DMS 273 treated with DMSO at 0.1 percent for 48 hours (cell line): ENCODE measurements around the gene NSUN2.
"Not testable (repeated sequence)": the region's sequence is repeated elsewhere in the genome, so short reads cannot be mapped to it uniquely, and the experiment has no call there.

Experiments
- DNase-seq: peaks from one replicate; lab custom pipeline; 2025; lab: John Stamatoyannopoulos, UW

Gene NSUN2

GRCh38 chr5:6632888-6633468 is at the start of gene NSUN2, which contains the start of gene SRD5A1:
Gene NSUN2, minus strand, starts transcription at chr5:6633044. Its CDS starts 65 bp downstream, at chr5:6632979.
Gene SRD5A1, plus strand, starts transcription at chr5:6633440. Its CDS starts 137 bp downstream, at chr5:6633577.
- peak; percentile 89 for DNase-seq

DNA sequence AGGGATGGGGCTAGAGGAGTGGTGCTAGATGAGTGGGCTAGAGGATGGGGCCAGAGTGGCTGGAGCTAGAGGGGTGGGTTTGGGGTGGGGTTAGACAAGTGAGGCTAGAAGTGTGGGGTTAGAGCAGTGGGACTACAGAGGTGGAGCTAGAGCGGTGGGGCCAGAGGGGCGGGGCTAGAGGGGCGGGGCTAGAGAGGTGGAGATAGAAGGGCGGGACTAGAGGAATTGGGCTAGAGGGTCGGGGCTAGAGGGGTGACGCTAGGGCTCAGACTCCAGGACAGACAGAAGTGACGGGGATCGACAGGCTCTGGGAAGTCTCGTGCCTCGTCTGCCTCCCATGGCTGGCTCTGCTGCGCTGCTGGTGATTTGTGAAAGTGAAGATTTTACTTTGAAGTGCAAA is 49.4 kb upstream of the NSUN2 start:
- DNase-seq = no peak

- DNase-seq = no peak
Measured at GRCh38 chr5:6681682-6682081, 48.8 kb upstream of the NSUN2 start.

- no peak for DNase-seq
Measured at GRCh38 chr5:6680922-6681321, 48.1 kb upstream of the NSUN2 start.

GRCh38 chr5:6678385-6678784 is 45.5 kb upstream of the NSUN2 start:
- DNase-seq = no peak

- no peak for DNase-seq
Measured at GRCh38 chr5:6676702-6677101, 43.9 kb upstream of the NSUN2 start.

GRCh38 chr5:6675784-6676491 is 43.1 kb upstream of the NSUN2 start:
- DNase-seq = no peak

DNA sequence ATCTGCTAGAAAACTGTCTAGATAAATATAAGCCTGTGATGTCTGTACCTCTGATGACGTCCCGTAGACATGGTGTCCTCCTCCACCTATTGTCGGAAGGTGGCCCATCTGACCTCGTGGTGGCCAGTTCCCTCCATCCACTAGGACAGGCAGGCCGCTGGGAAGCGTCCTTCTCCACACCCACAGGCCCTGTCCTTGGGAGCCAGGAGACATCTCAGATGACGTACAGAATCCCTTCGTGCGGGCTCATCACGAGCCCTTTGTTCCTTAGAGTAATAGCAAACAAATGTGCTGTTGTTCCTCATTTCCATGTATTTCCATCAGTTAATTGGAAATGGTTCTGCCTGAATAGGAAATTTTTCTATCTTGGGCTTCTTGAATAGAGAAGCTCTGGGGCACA is 42.0 kb upstream of the NSUN2 start:
- no peak for DNase-seq

DNA sequence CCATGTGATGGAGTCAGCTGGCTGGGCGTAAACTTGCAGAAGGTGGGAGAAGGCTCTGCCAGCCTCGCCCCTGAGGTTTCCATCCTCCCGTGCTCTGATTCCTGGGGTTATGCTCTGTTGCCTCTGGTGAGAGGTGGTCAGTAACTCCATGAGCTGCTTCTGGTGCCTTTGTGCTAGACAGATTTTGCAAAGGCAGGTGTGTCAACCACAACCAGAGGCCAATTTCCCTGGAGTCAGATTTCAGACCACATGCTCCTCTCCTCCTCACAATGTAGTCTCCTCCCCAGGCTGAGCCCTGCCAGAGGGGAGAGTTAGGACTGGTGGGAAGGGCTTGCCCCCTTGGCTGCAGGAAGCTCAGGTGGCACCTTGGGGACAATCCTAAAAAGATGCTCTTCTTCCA is 41.6 kb upstream of the NSUN2 start:
- no peak for DNase-seq

- no peak for DNase-seq
Measured at GRCh38 chr5:6673963-6674362, 41.1 kb upstream of the NSUN2 start.

DNA sequence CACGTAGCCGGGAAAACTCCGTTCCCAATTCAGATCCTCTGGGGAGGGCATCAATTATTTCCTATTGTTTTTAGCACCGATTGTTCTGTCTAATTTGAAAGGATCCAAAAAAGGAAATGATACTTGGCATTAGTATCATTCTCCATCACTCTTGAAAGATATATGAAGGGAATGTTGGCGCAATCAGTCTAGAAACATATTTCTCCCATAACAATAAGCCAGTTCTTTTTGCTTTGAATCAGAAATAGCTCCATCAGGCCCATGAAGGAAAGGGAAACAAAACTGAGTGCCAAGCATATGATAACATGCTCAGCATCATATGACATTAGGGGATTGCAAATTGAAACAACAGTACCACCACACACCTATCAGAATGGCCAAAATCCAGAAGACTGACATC is 40.2 kb upstream of the NSUN2 start:
- DNase-seq = no peak

DNA sequence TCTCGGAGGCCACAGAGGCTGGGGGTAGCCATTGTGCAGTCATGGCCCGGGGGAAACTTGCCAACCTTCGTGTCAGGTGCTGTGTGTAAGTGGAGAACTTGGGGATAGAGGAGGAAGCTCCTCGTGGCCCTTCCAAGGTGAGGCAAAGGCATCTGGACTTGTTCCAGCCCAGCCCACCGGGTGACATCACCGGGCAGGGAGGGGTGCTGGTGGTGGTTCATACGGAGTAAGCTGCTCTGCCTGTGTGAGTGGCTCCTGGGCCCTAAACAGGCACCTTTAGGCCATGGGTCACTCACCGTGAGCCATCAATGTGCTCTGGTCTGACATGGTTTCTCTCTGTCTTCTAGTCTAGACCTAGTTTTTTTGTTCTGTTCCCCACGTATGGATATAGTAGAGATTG is 35.9 kb upstream of the NSUN2 start:
- DNase-seq = not testable (repeated sequence)

- no peak for DNase-seq
Measured at GRCh38 chr5:6667648-6668047, 34.8 kb upstream of the NSUN2 start.

GRCh38 chr5:6666762-6667161 is 33.9 kb upstream of the NSUN2 start:
- DNase-seq = no peak

GRCh38 chr5:6660688-6661087 is 27.8 kb upstream of the NSUN2 start:
- no peak for DNase-seq

DNA sequence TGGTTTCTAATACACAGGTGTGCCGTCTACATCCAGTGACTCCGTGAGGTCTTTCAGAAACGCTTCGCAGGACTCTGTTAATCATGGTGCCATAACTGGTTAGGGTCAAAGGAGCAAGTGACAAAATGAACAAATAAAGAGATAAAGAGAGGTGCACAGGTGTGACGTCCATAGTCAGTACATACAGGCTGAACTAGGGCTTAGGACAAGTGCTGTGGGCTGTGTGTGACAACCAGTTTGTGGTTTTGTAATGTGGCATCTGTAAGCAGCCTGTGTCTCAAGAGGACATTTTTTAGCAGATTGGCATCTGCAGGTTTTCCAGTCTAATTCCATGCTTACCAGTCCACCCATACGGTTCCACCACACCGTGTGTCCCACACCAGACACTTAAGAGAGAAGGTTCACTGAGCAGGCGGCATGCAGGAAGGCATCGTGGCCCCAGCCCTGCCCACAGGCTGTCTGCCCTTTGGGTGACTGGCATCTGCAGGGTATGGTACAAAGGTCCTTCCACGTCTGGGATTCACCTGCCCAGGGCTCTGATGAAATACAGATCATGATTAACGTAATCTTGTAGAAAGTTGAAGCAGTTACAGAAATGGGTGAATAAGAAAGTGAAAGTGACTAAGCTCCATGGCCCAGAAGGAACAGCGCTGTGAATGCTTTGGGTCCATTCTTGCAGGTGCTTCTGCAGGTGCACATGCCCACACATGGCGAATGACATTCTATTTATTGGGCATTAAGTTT is 27.3 kb upstream of the NSUN2 start:
- DNase-seq = no peak

DNA sequence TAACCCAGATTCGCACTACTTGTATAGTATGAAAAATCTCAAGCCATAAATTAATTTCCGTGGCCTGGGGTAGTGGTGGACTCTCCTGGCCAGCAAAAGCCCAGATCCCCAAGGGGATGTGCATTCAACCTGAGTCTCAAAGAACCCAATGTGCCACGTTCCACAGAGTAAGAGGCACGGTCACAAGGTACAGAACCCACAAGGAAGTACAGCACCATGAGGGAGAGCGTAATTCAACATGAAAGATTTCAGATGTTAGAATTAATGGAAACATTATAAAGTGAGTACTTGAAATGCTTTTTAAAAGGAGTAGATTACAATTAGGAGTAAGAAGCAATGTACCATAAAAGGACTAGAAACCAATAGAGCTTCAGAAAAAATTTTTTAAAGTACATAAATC is 23.8 kb upstream of the NSUN2 start:
- no peak for DNase-seq

GRCh38 chr5:6655432-6655831 is 22.6 kb upstream of the NSUN2 start:
- DNase-seq = no peak

GRCh38 chr5:6652025-6652424 is 19.2 kb upstream of the NSUN2 start:
- DNase-seq = no peak

- no peak for DNase-seq
Measured at GRCh38 chr5:6649681-6650080, 16.8 kb upstream of the NSUN2 start.

DNA sequence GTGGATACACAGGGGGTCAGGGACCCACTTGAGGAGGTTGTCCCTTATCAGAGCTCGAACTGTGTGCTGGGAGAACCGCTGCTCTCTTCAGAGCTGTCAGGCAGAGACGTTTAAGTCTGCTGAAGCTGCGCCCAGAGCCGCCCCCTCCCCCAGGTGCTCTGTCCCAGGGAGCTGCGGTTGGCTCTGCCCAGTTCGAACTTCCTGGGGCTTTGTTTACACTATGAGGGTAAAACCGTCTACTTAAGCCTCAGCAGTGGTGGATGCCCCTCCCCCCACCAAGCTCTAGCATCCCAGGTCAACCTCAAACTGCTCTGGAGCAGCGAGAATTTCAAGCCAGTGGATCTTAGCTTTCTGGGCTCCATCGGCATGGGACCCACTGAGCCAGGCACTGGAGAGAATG is 16.3 kb upstream of the NSUN2 start:
- no peak for DNase-seq

DNA sequence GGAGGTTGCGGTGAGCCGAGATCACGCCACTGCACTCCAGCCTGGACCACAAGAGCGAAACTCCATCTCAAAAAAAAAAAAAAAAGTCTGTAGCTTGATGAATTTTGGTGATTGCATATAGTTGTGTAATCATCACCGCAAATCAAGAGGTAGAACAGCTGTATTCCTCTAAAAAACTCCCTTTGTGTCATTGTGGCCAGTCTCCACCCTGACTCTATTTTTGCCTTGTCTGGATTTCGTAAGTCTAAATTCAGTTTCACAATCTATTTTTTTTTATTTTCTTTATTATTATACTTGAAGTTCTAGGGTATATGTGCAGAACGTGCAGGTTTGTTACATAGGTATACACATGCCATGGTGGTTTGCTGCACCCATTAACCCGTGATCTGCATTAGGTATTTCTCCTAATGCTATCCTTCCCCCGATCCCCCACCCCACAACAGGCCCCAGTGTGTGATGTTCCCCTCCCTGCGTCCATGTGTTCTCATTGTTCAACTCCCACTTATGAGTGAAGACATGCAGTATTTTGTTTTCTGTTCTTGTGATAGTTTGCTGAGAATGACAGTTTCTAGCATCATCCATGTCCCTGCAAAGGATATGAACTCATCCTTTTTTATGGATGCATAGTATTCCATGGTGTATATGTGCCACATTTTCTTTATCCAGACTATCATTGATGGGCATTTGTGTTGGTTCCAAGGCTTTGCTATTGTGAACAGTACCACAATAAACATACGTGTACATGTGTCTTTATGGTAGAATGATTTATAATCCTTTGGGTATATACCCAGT is 12.9 kb upstream of the NSUN2 start:
- DNase-seq = not testable (repeated sequence)
